MV-4-11 (cell line): ENCODE data around the gene TSPYL4.
"Not testable (repeated sequence)": the region's sequence is repeated elsewhere in the genome, so short reads cannot be mapped to it uniquely, and the experiment has no call there.

ENCODE experiments used
- DNase-seq: peaks from one replicate; lab custom pipeline; 2025; lab: John Stamatoyannopoulos, UW

Gene TSPYL4

DNA sequence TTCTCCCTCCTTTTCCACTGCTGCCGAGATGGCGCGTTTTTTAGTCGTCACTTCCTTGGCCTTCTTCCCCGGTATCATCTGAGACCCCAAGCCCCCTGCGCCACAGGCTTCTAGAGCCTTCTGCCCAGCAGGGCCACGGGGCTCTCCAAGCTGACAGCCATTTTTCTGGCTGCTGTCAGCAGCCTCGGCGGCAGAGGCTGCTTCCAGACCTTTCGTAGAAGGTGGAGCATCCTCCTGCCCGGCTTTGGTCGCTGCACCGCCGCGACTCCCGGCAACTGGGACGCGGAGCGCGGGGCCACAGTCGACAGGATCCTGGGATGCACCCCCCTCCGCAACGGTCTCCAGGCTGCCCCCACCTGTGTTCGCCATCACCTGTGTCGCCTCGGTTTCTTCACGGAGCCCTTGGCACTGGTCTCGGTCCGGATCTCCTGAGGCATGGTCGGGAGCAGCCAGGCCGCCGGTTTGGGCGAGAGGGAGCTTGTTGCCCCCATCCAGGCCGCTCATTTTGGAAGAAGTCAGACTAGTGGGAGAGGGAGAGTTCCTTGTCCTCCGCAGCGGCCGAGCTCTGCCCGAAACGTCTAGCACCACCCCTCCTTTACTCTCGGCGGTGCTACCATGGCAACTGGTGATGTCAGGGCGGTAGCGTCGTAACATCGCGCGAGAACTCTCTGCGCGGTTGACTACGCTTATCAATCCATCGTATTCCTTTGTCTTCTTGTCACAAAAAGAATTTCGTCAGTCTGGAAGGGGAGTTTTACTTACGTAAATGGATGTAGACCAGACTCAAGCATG lies at the start of gene TSPYL4:
Gene TSPYL4 (minus strand): TSS at position 571 of the 792 bp plus-strand sequence. CDS start 67 bp downstream, at position 504.
- DNase-seq, result peak; percentile 88

- no peak for DNase-seq
Observed at GRCh38 chr6:116301104-116301503, 47.2 kb upstream of the TSPYL4 start.

GRCh38 chr6:116300566-116300965 lies 46.7 kb upstream of the TSPYL4 start:
- DNase-seq, result no peak

- DNase-seq, result no peak
Observed at GRCh38 chr6:116298973-116299372, 45.1 kb upstream of the TSPYL4 start.

- no peak for DNase-seq
Observed at GRCh38 chr6:116298273-116298672, 44.4 kb upstream of the TSPYL4 start.

DNA sequence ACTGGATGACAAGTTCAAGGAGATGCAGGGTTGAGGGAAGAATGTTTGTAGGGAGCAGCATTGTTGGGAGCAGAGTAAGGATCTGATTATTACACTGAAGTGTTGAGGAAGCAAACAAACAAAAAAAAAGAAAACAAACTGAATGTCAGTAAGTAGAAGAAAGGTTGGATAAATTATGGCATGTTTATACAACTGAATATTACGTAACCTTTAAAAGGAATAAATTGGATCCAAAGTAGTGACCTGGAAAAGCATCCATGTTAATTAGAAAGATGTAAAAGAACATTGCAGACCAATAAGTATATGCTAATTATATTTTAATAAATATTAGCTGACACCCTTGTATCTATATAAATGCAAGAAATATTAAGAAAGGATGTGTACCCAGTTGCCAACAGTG lies 38.7 kb upstream of the TSPYL4 start:
- no peak for DNase-seq

DNA sequence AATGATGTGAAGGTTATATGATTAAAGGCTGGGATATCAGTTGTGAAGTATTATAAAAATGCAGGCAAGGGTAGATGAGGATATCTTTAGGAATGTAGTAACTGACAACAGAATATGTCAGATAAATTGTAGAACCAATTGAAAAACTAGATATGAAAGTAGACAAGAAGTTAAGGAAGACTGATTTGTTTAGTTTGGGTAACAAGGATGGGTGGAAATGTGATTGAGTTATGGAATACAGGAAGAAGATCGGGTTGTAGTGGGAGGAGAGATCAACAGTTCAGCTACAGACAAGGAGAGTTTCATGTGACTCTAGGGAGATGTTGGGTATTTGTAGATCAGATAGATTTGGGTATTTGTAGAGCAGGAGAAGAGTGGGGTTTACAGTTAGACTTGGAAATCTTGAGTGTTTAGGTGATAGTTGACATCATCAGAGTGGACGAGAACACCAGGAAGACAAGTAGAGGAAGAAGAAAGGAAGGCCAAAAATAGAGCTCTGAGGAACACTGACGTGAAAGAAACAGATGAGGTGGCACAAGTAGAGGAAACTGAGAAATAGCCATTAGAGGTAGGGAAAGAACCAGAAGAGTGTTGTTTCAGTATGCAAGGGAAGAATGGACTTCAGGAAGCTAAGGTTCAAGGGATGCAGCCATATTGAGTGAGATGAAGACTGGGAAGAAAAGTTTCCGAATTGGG lies 38.0 kb upstream of the TSPYL4 start:
- DNase-seq, result no peak

- no peak for DNase-seq
Observed at GRCh38 chr6:116290799-116291198, 36.9 kb upstream of the TSPYL4 start.

DNA sequence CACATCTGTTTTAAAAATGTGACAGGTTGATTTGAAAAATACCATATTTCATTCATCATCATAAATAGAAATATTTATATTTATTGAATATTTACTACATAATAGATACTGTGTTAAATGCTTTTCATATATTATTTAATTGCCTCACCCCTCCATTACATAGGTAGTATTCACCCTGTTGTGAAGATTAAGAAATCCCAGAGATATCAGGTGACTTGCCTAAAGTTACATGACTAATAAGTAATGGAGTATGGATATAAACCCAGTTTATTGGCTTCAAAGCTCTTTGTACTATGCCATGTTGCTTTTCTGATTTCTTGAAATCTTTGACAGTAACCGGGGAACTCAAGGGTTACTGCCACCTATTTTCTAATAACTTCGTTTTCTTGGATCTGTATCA lies 36.0 kb upstream of the TSPYL4 start:
- DNase-seq, result no peak

- DNase-seq, result peak; percentile 47
Observed at GRCh38 chr6:116287689-116288282, 33.9 kb upstream of the TSPYL4 start.

GRCh38 chr6:116286773-116287358 lies 33.0 kb upstream of the TSPYL4 start:
- no peak for DNase-seq

DNA sequence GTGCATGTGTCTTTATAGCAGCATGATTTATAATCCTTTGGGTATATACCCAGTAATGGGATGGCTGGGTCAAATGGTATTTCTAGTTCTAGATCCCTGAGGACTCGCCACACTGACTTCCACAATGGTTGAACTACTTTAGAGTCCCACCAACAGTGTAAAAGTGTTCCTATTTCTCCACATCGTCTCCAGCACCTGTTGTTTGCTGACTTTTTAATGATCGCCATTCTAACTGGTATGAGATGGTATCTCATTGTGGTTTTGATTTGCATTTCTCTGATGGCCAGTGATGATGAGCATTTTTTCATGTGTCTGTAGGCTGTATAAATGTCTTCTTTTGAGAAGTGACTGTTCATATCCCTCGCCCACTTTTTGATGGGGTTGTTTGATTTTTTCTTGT lies 31.1 kb upstream of the TSPYL4 start:
- DNase-seq, result not testable (repeated sequence)

- no peak for DNase-seq
Observed at GRCh38 chr6:116283191-116283590, 29.3 kb upstream of the TSPYL4 start.

GRCh38 chr6:116282698-116283097 lies 28.8 kb upstream of the TSPYL4 start:
- DNase-seq, result no peak

- no peak for DNase-seq
Observed at GRCh38 chr6:116280933-116281316, 27.1 kb upstream of the TSPYL4 start.

DNA sequence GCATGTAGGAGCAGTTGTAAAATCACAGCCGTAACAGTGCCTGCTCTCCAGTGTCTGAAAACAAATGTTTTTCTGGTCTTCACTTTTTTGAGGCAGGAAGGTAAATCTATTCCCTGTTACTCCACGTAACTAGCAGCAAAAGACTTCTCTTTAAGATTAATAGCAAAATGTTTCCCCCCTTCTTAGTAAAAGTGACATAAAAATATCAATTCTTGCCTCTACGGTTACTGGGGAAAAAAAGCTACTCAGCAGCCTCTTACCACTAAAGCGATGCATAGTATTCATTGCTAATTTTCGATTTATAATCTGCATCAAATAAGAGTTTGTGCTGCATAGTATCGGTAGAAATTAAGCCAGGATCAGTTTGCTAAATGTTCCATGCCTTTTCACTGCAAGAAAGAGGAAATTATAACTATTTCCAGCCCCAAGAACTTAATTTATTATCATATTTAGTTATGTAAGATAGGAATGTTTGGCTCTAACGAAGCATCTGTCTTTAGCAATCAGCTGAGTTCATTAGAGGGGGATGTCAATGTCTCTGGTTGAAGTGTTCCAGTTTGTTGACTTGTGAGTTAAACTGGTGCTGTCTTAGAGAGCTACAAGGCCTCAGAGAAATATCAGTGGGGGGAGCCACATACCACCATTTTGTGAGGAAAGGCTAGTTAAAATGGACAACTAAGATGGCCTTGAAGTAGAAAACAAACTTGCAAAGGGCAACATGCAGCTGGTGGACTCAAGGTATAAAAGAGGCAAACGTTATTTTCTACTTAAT lies 26.5 kb upstream of the TSPYL4 start:
- no peak for DNase-seq

DNA sequence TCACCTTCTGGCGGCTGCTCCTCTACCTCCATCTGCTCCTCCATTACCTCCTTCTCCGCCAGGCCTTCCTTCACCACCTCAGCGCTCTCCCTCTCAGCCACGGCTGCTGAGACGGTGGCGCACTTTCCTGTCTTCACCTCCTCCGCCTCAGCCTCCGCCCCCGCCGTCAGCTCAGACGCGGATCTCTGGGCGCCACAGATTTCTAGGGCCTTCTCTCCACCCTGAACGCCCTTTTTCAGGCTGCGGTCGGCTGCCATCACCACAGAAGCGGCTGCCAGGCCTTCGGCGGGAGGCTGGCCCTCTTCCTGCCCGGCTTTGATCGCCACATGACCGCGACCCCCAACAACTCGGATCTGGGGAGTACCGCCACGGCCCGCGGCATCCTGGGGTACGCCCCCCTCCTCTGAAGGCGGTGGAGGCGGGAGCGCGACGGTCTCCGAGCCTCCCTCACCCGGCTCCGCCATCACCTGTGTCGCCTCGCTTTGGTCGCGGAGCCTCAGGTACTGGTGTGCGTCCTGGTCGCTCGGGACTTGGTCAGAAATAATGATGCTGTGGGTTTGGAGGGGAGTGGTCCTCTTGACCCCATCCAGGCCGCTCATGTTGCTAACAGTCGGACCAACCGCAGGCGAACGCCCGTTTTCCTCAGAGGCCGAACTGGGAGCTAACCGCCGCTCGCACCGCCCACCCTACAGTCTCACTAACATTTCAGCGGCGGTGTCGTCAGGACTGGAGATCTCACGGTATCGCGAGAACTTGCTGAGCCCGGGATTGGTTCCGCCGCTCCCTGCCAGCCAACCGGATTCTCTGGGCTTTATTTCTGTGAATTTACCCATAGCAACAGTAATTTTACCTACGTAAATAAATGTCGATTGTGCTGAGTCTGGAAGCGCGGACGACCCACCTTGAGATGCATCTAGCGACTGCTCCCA lies 25.6 kb upstream of the TSPYL4 start, which contains the start of gene TSPYL1:
Gene TSPYL1 (minus strand): TSS at position 699 of the 929 bp plus-strand sequence. CDS start 100 bp downstream, at position 599.
- peak; percentile 94 for DNase-seq

GRCh38 chr6:116278854-116279231 lies 25.0 kb upstream of the TSPYL4 start:
- no peak for DNase-seq

DNA sequence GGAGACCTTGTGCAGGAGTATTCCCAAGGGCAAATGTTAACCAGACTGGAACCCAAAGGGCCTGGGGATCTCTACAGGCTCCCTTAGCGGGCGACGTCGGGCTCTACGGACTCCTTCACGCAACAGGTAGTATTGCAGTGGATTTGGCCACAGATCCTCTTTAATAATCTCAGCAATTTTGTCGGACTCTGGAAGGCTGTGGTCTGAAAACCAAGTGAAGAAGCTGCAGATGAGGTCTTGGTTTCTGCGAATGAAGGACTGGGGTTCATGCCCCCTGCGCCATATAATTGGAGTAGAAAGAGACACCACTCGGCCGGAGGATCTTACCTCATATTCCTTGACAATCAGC lies 24.6 kb upstream of the TSPYL4 start:
- no peak for DNase-seq

DNA sequence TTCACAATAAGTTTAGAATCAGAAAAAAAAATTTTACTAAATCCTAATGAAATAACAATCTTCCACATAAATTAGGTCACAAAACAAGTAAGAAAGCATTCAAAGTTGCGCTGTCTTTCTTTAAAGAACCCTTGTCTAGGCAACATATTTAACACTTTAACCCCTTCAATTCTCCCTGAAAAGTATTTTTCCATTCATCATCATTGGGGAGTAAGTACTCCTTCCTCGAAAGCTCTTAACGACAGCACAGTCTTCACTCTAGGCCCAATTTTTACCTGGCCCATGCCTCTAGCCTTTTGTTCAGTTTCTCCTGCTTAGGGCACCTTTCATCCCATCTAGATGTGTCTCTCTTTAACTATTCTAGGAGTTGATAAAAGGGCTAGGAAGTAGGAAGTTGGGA lies 23.2 kb upstream of the TSPYL4 start:
- no peak for DNase-seq
